Gastrocnemius medialis (tissue), 4 donors: Measurements from ENCODE around the gene CBL.

Experiments used
- POLR2A ChIP-seq, 2 donors: fragments of 450-650 bp; IDR thresholded peaks; one replicate each; pipeline ENCODE4 v1.6.1; 2017; ENCODE audit warnings: antibody characterized with exemption in 2 of 2, mild to moderate bottlenecking in 2 of 2, moderate library complexity in 2 of 2
- TF ChIP-seq, protein P1 (sequence below), 5 experiments: fragments of 450-650 bp in 3 of 5; fragments of 200-600 bp in 2 of 5; sonication (generic) in 2 of 5; IDR thresholded peaks in 4 of 5; conservative IDR thresholded peaks in 1 of 5; 1 replicate in 4 of 5; 2 replicates in 1 of 5; pipeline ENCODE4 v1.5.1; 2016 to 2019; ENCODE audit warnings: antibody characterized with exemption in 5 of 5, mild to moderate bottlenecking in 3 of 5, moderate library complexity in 3 of 5

DNA sequence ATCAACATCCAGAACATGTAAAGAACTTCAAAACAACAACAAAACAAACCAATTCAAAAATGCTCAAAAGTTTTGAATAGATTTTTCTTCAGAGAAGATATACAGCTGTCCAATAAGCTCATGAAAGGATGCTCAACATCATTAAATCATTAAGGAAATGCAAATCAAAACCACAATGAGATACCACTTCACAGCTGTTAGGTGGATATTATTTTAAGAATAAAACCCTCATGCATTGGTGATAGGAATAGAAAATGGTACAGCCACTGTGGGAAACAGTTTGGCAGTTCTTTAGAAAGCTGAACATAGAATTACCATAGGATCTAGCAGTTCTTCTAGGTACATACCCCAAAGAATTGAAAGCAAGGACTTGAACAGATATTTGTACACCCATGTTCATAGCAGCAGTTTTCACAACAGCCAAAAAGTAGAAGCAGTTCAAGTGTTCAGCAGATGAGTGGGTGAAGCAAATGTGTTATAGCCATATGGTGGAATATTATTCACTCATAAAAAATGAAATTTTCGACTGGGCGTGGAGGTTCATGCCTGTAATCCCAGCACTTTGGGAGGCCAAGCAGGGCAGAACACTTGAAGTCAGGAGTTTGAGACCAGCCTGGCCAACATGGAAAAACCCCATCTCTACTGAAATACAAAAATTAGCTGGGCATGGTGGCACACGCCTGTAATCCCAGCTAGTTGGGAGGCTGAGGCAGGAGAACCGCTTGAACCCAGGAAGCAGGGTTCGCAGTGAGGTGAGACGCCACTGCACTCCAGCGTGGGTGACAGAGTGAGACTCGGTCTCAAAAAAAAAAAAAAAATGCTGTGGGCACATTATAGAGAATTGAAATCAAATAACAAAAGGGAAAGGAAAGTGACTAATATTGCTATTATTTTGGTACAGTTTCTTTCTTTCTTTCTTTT lies 42.9 kb downstream of the CBL start:
- TF ChIP-seq POLR2A (IDR thresholded peaks at IDR 0.05): no peak
- TF ChIP-seq, protein P1, sequence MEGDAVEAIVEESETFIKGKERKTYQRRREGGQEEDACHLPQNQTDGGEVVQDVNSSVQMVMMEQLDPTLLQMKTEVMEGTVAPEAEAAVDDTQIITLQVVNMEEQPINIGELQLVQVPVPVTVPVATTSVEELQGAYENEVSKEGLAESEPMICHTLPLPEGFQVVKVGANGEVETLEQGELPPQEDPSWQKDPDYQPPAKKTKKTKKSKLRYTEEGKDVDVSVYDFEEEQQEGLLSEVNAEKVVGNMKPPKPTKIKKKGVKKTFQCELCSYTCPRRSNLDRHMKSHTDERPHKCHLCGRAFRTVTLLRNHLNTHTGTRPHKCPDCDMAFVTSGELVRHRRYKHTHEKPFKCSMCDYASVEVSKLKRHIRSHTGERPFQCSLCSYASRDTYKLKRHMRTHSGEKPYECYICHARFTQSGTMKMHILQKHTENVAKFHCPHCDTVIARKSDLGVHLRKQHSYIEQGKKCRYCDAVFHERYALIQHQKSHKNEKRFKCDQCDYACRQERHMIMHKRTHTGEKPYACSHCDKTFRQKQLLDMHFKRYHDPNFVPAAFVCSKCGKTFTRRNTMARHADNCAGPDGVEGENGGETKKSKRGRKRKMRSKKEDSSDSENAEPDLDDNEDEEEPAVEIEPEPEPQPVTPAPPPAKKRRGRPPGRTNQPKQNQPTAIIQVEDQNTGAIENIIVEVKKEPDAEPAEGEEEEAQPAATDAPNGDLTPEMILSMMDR (IDR thresholded peaks at IDR 0.05 in 4 of 5, conservative IDR thresholded peaks at IDR 0.05 in 1 of 5): no peak
